ENCODE data around the gene DPM2. TPM values are rescaled to one million over a fixed set of nuclear protein-coding genes. Genes with fewer than 3 reads are reported as not detected.

The DPM2 gene
- total RNA-seq, 4 donors from 2014 or later = 12.5 to 18.5 (median 15.7) TPM

- Histone ChIP-seq H3K4me1 (peaks cover 88 to 100% (median 99%) of the 10 kb centered on the region in 3 donors), H3K9me3 (no peaks in the 10 kb centered on the region), H3K27me3 (no peaks in the 10 kb centered on the region), H3K27ac (peak overlapping the region; percentile 94 to 99 (median 96)), H3K36me3 (peaks cover 0 to 5% (median 0%) of the 10 kb centered on the region in 3 donors), H3K4me3 (peak overlapping the region in 3 of 4 donors; percentile 0 to 38 (median 6))
- TF ChIP-seq POLR2A (IDR thresholded peaks at IDR 0.05) (no peak), CTCF (IDR thresholded peaks at IDR 0.05) (no peak)
- 29 to 30% methylated on average over 3 of the region's 6 CpGs for WGBS, 2 donors
- intact Hi-C loops (cut with DNase I) = no loop called here
- DNase-seq = no peak
Observed at GRCh38 chr9:127965953-127966352, 28.3 kb upstream of the DPM2 start.

GRCh38 chr9:127963359-127964064 lies 25.9 kb upstream of the DPM2 start:
- peaks cover 74 to 100% (median 90%) of the 10 kb centered on the region in 3 donors for H3K4me1 ChIP-seq
- no peaks in the 10 kb centered on the region for H3K9me3 ChIP-seq
- intact Hi-C loops (cut with DNase I) = no loop called here
- peak overlapping the region; percentile 94 to 99 (median 96) for H3K27ac ChIP-seq
- no peak for DNase-seq
- no peaks in the 10 kb centered on the region for H3K27me3 ChIP-seq
- no peak for TF ChIP-seq CTCF (IDR thresholded peaks at IDR 0.05)
- no peak for TF ChIP-seq POLR2A (IDR thresholded peaks at IDR 0.05)
- 37 to 42% methylated on average over 9 to 16 of the region's 19 CpGs for WGBS, 2 donors
- H3K4me3 ChIP-seq = peak overlapping the region in 1 of 4 donors; percentile 35
- H3K36me3 ChIP-seq = peaks cover 0 to 5% (median 0%) of the 10 kb centered on the region in 3 donors

GRCh38 chr9:127963041-127963358 lies 25.3 kb upstream of the DPM2 start:
- Histone ChIP-seq H3K27ac (peak overlapping the region; percentile 94 to 99 (median 96)), H3K4me3 (peak overlapping the region in 1 of 4 donors; percentile 35), H3K9me3 (no peaks in the 10 kb centered on the region), H3K27me3 (no peaks in the 10 kb centered on the region), H3K36me3 (peaks cover 0 to 5% (median 0%) of the 10 kb centered on the region in 3 donors), H3K4me1 (peaks cover 70 to 100% (median 85%) of the 10 kb centered on the region in 3 donors)
- 45 to 67% methylated on average over 1 to 3 of the region's 3 CpGs for WGBS, 2 donors
- no peak for TF ChIP-seq CTCF (IDR thresholded peaks at IDR 0.05)
- TF ChIP-seq POLR2A (IDR thresholded peaks at IDR 0.05) = no peak
- no peak for DNase-seq
- intact Hi-C loops (cut with DNase I) = no loop called here

GRCh38 chr9:127962278-127962677 lies 24.6 kb upstream of the DPM2 start:
- H3K27ac ChIP-seq = peak overlapping the region; percentile 88 to 99 (median 96)
- intact Hi-C loops (cut with DNase I) = no loop called here
- no peaks in the 10 kb centered on the region for H3K27me3 ChIP-seq
- WGBS, 2 donors = 49 to 77% methylated on average over 2 to 3 of the region's 3 CpGs
- H3K36me3 ChIP-seq = peaks cover 0 to 5% (median 0%) of the 10 kb centered on the region in 3 donors
- H3K4me3 ChIP-seq = no peak overlapping the region
- peaks cover 63 to 100% (median 78%) of the 10 kb centered on the region in 3 donors for H3K4me1 ChIP-seq
- no peak for DNase-seq
- no peaks in the 10 kb centered on the region for H3K9me3 ChIP-seq
- TF ChIP-seq CTCF (IDR thresholded peaks at IDR 0.05) (no peak), POLR2A (IDR thresholded peaks at IDR 0.05) (no peak)

GRCh38 chr9:127961613-127962155 lies 24.0 kb upstream of the DPM2 start:
- no peak for TF ChIP-seq POLR2A (IDR thresholded peaks at IDR 0.05)
- TF ChIP-seq CTCF (IDR thresholded peaks at IDR 0.05) = no peak
- 82 to 92% methylated on average over 13 of the region's 13 CpGs for WGBS, 2 donors
- intact Hi-C loops (cut with DNase I) = no loop called here
- no peak for DNase-seq
- Histone ChIP-seq H3K36me3 (peaks cover 0 to 5% (median 0%) of the 10 kb centered on the region in 3 donors), H3K9me3 (no peaks in the 10 kb centered on the region), H3K4me3 (no peak overlapping the region), H3K27ac (peak overlapping the region; percentile 88 to 99 (median 96)), H3K27me3 (no peaks in the 10 kb centered on the region), H3K4me1 (peaks cover 57 to 100% (median 72%) of the 10 kb centered on the region in 3 donors)
